ENCODE data around the gene ZNF610.
"Not testable (repeated sequence)": the region's sequence is repeated elsewhere in the genome, so short reads cannot be mapped to it uniquely, and the experiment has no call there.

ZNF610 gene

GRCh38 chr19:52297601-52298364, 38.3 kb upstream of the ZNF610 start:
- no peak for TF ChIP-seq CTCF (IDR thresholded peaks at IDR 0.05; ENCODE audit: low read depth, low read length)
- H3K9me3 ChIP-seq: no peaks in the 10 kb centered on the region
- no peaks in the 10 kb centered on the region for H3K27me3 ChIP-seq
- peaks cover 20% of the 10 kb centered on the region for H3K36me3 ChIP-seq
- DNase-seq: no peak
- H3K4me1 ChIP-seq: no peaks in the 10 kb centered on the region
- peak overlapping the region; percentile 98 for H3K4me3 ChIP-seq (ENCODE audit: low read depth, low read length)

GRCh38 chr19:52307275-52307674, 28.8 kb upstream of the ZNF610 start:
- Histone ChIP-seq H3K4me3 (ENCODE audit: low read depth, low read length) (no peak overlapping the region), H3K4me1 (no peaks in the 10 kb centered on the region), H3K27me3 (no peaks in the 10 kb centered on the region), H3K36me3 (peaks cover 10% of the 10 kb centered on the region), H3K9me3 (peaks cover 6% of the 10 kb centered on the region)
- no peak for TF ChIP-seq CTCF (IDR thresholded peaks at IDR 0.05; ENCODE audit: low read depth, low read length)
- DNase-seq: no peak

GRCh38 chr19:52322429-52322828, 13.6 kb upstream of the ZNF610 start:
- Histone ChIP-seq H3K4me3 (ENCODE audit: low read depth, low read length) (no peak overlapping the region), H3K36me3 (peaks cover 36% of the 10 kb centered on the region), H3K27me3 (no peaks in the 10 kb centered on the region), H3K9me3 (peaks cover 3% of the 10 kb centered on the region), H3K4me1 (no peaks in the 10 kb centered on the region)
- no peak for DNase-seq
- TF ChIP-seq CTCF (IDR thresholded peaks at IDR 0.05; ENCODE audit: low read depth, low read length): no peak

- H3K36me3 ChIP-seq: no peaks in the 10 kb centered on the region
- no peak for DNase-seq
- no peak for TF ChIP-seq CTCF (IDR thresholded peaks at IDR 0.05; ENCODE audit: low read depth, low read length)
- no peaks in the 10 kb centered on the region for H3K4me1 ChIP-seq
- no peak overlapping the region for H3K4me3 ChIP-seq (ENCODE audit: low read depth, low read length)
- no peaks in the 10 kb centered on the region for H3K27me3 ChIP-seq
- no peaks in the 10 kb centered on the region; the same call in 1 of the 2 replicates for H3K9me3 ChIP-seq
Measured at GRCh38 chr19:52331757-52332156, 4.3 kb upstream of the ZNF610 start.

- Histone ChIP-seq H3K4me1 (no peaks in the 10 kb centered on the region), H3K4me3 (ENCODE audit: low read depth, low read length) (peak overlapping the region; percentile 93), H3K9me3 (no peaks in the 10 kb centered on the region; the same call in 1 of the 2 replicates), H3K36me3 (no peaks in the 10 kb centered on the region), H3K27me3 (no peaks in the 10 kb centered on the region)
- no peak for TF ChIP-seq CTCF (IDR thresholded peaks at IDR 0.05; ENCODE audit: low read depth, low read length)
- no peak for DNase-seq
Measured at GRCh38 chr19:52335768-52336116, 301 bp upstream of the ZNF610 start.

- no peak for TF ChIP-seq CTCF (IDR thresholded peaks at IDR 0.05; ENCODE audit: low read depth, low read length)
- DNase-seq: no peak
- no peaks in the 10 kb centered on the region for H3K4me1 ChIP-seq
- H3K4me3 ChIP-seq (ENCODE audit: low read depth, low read length): peak overlapping the region; percentile 93
- H3K9me3 ChIP-seq: no peaks in the 10 kb centered on the region
- no peaks in the 10 kb centered on the region for H3K36me3 ChIP-seq
- no peaks in the 10 kb centered on the region for H3K27me3 ChIP-seq
Measured at GRCh38 chr19:52336791-52337381, 843 bp downstream of the ZNF610 start.

- DNase-seq; H3K4me1 ChIP-seq; H3K9me3 ChIP-seq; H3K36me3 ChIP-seq; H3K27me3 ChIP-seq; H3K4me3 ChIP-seq (ENCODE audit: low read depth, low read length): not testable (repeated sequence)
Measured at GRCh38 chr19:52339022-52339421, 3.0 kb downstream of the ZNF610 start.

Data from BE2C (cell line).